ENCODE results near the gene CDCA7L.

CDCA7L gene

DNA sequence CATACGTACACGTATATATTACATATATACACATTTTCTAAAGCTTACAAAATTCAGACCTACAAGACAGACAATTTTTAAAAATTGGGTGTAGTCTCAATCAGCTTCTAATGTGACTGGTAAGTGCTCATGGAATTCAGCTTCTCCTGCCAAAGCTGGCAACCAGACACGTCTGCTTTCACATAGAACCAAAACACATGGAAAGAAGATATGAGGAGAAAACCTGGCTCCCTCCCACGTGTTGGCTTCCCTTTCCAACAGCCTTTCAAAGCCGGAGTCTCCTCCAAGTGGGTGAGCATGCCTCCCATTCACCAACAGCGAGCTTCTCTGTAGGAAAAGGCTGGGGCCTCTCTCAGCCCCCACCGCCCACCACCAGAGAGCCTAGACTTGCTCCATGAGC, 33.4 kb downstream of the CDCA7L start:
- no peak for TF ChIP-seq EZH2phosphoT487 (conservative IDR thresholded peaks at IDR 0.05; ENCODE audit: low read length)
- H2AFZ ChIP-seq (ENCODE audit: low read depth, low read length, severe bottlenecking) = no peak overlapping the region

DNA sequence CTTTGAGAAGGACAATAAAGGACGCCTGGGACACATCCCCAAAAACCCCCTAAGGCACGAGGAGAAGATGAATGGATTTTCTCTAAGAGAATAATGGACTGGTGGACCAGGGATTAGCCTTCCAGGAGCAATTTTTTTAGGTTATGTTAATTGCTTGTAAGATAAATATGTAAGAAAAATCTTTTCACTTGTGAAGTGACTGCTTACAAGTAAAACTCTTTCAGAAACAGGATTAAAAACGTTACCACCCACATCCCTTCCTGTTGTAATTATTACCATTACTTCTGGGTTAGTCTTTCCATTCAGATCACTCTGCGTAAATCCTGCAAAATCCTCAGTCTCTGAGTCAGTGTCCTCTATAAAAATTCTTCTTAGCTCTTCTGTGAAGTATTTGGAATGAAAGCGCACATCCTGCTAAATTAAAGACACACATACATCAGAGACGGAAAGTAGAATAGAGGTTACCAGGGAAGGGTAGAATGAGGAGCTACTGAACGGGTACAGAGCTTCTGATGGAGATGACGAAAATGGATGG, 34.3 kb downstream of the CDCA7L start:
- Histone ChIP-seq H2AFZ (ENCODE audit: low read depth, low read length, severe bottlenecking) (no peak overlapping the region), H3K4me2 (ENCODE audit: low read depth, low read length, poor library complexity, severe bottlenecking) (no peak overlapping the region), H3K9me3 (ENCODE audit: insufficient read depth, low read length) (no peaks in the 10 kb centered on the region), H3K9ac (ENCODE audit: low read length) (no peak overlapping the region), H3K9me2 (replicated peaks; ENCODE audit: insufficient read depth, low read length) (no peaks in the 10 kb centered on the region), H3K79me2 (ENCODE audit: insufficient read depth, low read length) (peaks cover 6% of the 10 kb centered on the region; the same call in 1 of the 2 replicates), H4K20me1 (ENCODE audit: low read depth, low read length) (no peaks in the 10 kb centered on the region), H3K27ac (ENCODE audit: low read depth, low read length) (no peak overlapping the region), H3K4me3 (ENCODE audit: insufficient read depth, low read length, poor library complexity, severe bottlenecking) (no peak overlapping the region), H3K27me3 (ENCODE audit: low read length) (no peaks in the 10 kb centered on the region), H3F3A (ENCODE audit: insufficient read depth) (no peaks in the 10 kb centered on the region), H3K36me3 (ENCODE audit: low read length) (peaks cover 25% of the 10 kb centered on the region)
- TF ChIP-seq CTCF (IDR thresholded peaks at IDR 0.05; ENCODE audit: insufficient read depth, low read length, poor library complexity, severe bottlenecking) (no peak), EZH2phosphoT487 (conservative IDR thresholded peaks at IDR 0.05; ENCODE audit: low read length) (no peak)

More for the DNA sequence above, 33.4 kb downstream of the CDCA7L start:
- no peaks in the 10 kb centered on the region for H3K9me2 ChIP-seq (replicated peaks; ENCODE audit: insufficient read depth, low read length)
- no peak overlapping the region for H3K4me3 ChIP-seq (ENCODE audit: insufficient read depth, low read length, poor library complexity, severe bottlenecking)
- H3F3A ChIP-seq (ENCODE audit: insufficient read depth) = no peaks in the 10 kb centered on the region
- H4K20me1 ChIP-seq (ENCODE audit: low read depth, low read length) = 0 out of 2 replicates have a peak, but pooled peaks cover 3% of the 10 kb centered on the region
- no peak overlapping the region for H3K4me2 ChIP-seq (ENCODE audit: low read depth, low read length, poor library complexity, severe bottlenecking)
- H3K27me3 ChIP-seq (ENCODE audit: low read length) = no peaks in the 10 kb centered on the region
- H3K79me2 ChIP-seq (ENCODE audit: insufficient read depth, low read length) = peaks cover 12% of the 10 kb centered on the region; the same call in 1 of the 2 replicates
- H3K9me3 ChIP-seq (ENCODE audit: insufficient read depth, low read length) = no peaks in the 10 kb centered on the region
- H3K27ac ChIP-seq (ENCODE audit: low read depth, low read length) = no peak overlapping the region
- H3K9ac ChIP-seq (ENCODE audit: low read length) = no peak overlapping the region
- H3K36me3 ChIP-seq (ENCODE audit: low read length) = peaks cover 18% of the 10 kb centered on the region

DNA sequence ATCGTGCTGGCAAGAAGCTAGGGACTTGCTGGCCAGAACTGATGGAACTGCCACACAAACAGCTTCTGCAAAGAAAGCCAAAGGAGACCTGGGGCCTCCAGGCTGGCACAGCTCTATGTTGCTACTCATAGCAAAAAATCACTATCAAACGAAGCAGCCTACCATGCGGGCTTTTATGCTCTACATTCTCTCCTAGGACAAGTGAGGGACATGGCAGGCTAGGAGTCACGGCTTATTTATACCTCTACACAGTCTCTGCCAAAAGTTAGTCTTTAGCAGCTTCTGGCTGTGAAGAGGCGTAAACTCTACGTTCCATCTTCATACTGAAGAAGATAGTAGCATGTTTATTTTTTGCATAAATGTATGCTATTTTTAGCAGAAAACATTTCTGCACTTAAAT, 35.4 kb downstream of the CDCA7L start:
- peaks cover 6% of the 10 kb centered on the region; the same call in 1 of the 2 replicates for H3K79me2 ChIP-seq (ENCODE audit: insufficient read depth, low read length)
- H3K27me3 ChIP-seq (ENCODE audit: low read length) = no peaks in the 10 kb centered on the region
- H3K27ac ChIP-seq (ENCODE audit: low read depth, low read length) = no peak overlapping the region
- no peaks in the 10 kb centered on the region for H3K9me3 ChIP-seq (ENCODE audit: insufficient read depth, low read length)
- no peaks in the 10 kb centered on the region for H3F3A ChIP-seq (ENCODE audit: insufficient read depth)
- no peak overlapping the region for H3K4me2 ChIP-seq (ENCODE audit: low read depth, low read length, poor library complexity, severe bottlenecking)
- H3K9me2 ChIP-seq (replicated peaks; ENCODE audit: insufficient read depth, low read length) = no peaks in the 10 kb centered on the region
- H3K4me3 ChIP-seq (ENCODE audit: insufficient read depth, low read length, poor library complexity, severe bottlenecking) = no peak overlapping the region
- H3K36me3 ChIP-seq (ENCODE audit: low read length) = peaks cover 31% of the 10 kb centered on the region
- H2AFZ ChIP-seq (ENCODE audit: low read depth, low read length, severe bottlenecking) = no peak overlapping the region
- H3K9ac ChIP-seq (ENCODE audit: low read length) = no peak overlapping the region
- TF ChIP-seq EZH2phosphoT487 (conservative IDR thresholded peaks at IDR 0.05; ENCODE audit: low read length) (no peak), CTCF (IDR thresholded peaks at IDR 0.05; ENCODE audit: insufficient read depth, low read length, poor library complexity, severe bottlenecking) (no peak)
- H4K20me1 ChIP-seq (ENCODE audit: low read depth, low read length) = no peaks in the 10 kb centered on the region

GRCh38 chr7:21908746-21909145, 37.0 kb downstream of the CDCA7L start:
- H3K36me3 ChIP-seq (ENCODE audit: low read length) = peaks cover 26% of the 10 kb centered on the region
- H3K9me3 ChIP-seq (ENCODE audit: insufficient read depth, low read length) = no peaks in the 10 kb centered on the region
- no peak overlapping the region for H3K4me3 ChIP-seq (ENCODE audit: insufficient read depth, low read length, poor library complexity, severe bottlenecking)
- no peak overlapping the region for H3K9ac ChIP-seq (ENCODE audit: low read length)
- 0 out of 2 replicates have a peak, but pooled peaks cover 6% of the 10 kb centered on the region for H3K79me2 ChIP-seq (ENCODE audit: insufficient read depth, low read length)
- H4K20me1 ChIP-seq (ENCODE audit: low read depth, low read length) = no peaks in the 10 kb centered on the region
- no peaks in the 10 kb centered on the region for H3K9me2 ChIP-seq (replicated peaks; ENCODE audit: insufficient read depth, low read length)
- H2AFZ ChIP-seq (ENCODE audit: low read depth, low read length, severe bottlenecking) = no peak overlapping the region
- H3K27ac ChIP-seq (ENCODE audit: low read depth, low read length) = no peak overlapping the region
- H3K4me2 ChIP-seq (ENCODE audit: low read depth, low read length, poor library complexity, severe bottlenecking) = no peak overlapping the region
- H3F3A ChIP-seq (ENCODE audit: insufficient read depth) = no peaks in the 10 kb centered on the region
- no peaks in the 10 kb centered on the region for H3K27me3 ChIP-seq (ENCODE audit: low read length)
- no peak for TF ChIP-seq EZH2phosphoT487 (conservative IDR thresholded peaks at IDR 0.05; ENCODE audit: low read length)
- TF ChIP-seq CTCF (IDR thresholded peaks at IDR 0.05; ENCODE audit: insufficient read depth, low read length, poor library complexity, severe bottlenecking) = no peak
